Naive B cell (primary cell): ENCODE data around the gene STK35. TPM values are rescaled to one million over a fixed set of nuclear protein-coding genes. Genes with fewer than 3 reads are reported as not detected.

Experiments
- ATAC-seq, 2 donors: fragments of 150-1000 bp; cut with Tn5 transposase; 2 replicates each; pipeline ENCODE4 v1.10.0; 2021; ENCODE audit warnings: low read depth in 2 of 2, mild to moderate bottlenecking in 2 of 2, moderate library complexity in 2 of 2
- DNase-seq: peaks from one replicate; pipeline ENCODE4 v3.0.0; 2022
- H3K27ac Mint-ChIP-seq, 6 donors: one replicate each; pipeline ENCODE4 v1.8.0; 2020 to 2022; ENCODE audit warnings: mild to moderate bottlenecking in 6 of 6, mixed read lengths in 6 of 6, moderate library complexity in 5 of 6, inconsistent platforms in 2 of 6
- H3K27me3 Mint-ChIP-seq, 3 donors: one replicate each; pipeline ENCODE4 v1.8.0; 2021 to 2022; ENCODE audit warnings: mixed read lengths in 3 of 3, mild to moderate bottlenecking in 1 of 3
- H3K36me3 Mint-ChIP-seq, 2 donors: one replicate each; pipeline ENCODE4 v1.8.0; 2020 to 2022; ENCODE audit warnings: mixed read lengths in 2 of 2, inconsistent platforms in 1 of 2, mild to moderate bottlenecking in 1 of 2
- H3K4me1 Mint-ChIP-seq, 3 donors: one replicate each; pipeline ENCODE4 v1.8.0; 2020 to 2022; ENCODE audit warnings: mixed read lengths in 3 of 3, inconsistent platforms in 1 of 3, mild to moderate bottlenecking in 1 of 3, moderate library complexity in 1 of 3
- H3K4me3 Mint-ChIP-seq, 8 donors: one replicate each; pipeline ENCODE4 v1.8.0; 2020 to 2022; ENCODE audit warnings: mild to moderate bottlenecking in 8 of 8, mixed read lengths in 8 of 8, moderate library complexity in 8 of 8, inconsistent platforms in 2 of 8
- H3K9me3 Mint-ChIP-seq, 7 donors: one replicate each; pipeline ENCODE4 v1.8.0; 2020 to 2022; ENCODE audit warnings: mixed read lengths in 7 of 7, mild to moderate bottlenecking in 5 of 7, inconsistent platforms in 2 of 7, moderate library complexity in 1 of 7
- polyA plus RNA-seq, 6 donors: library from polyadenylated mRNA; unstranded; fragments of 300-500 nt; fragmentation: Illumina TruSeq; gene quantifications; one replicate each; pipeline ENCODE4 v1.2.3, GENCODE V29; 2021; ENCODE audit warnings: low read depth in 6 of 6

STK35 gene
- polyA plus RNA-seq, 6 donors from 2014 or later = 3.3 to 8.7 (median 5.7) TPM

GRCh38 chr20:2131366-2131765, 29.7 kb downstream of the STK35 start:
- no peaks in the 10 kb centered on the region for H3K27me3 Mint-ChIP-seq
- no peak overlapping the region for H3K4me3 Mint-ChIP-seq
- H3K27ac Mint-ChIP-seq = no peak overlapping the region
- ATAC-seq (no peak), DNase-seq (no peak)
- H3K4me1 Mint-ChIP-seq = peaks cover 41 to 54% (median 47%) of the 10 kb centered on the region in 3 donors
- peaks cover 5 to 9% of the 10 kb centered on the region in 2 donors for H3K36me3 Mint-ChIP-seq
- no peaks in the 10 kb centered on the region for H3K9me3 Mint-ChIP-seq

- peaks cover 46 to 51% (median 47%) of the 10 kb centered on the region in 3 donors for H3K4me1 Mint-ChIP-seq
- no peaks in the 10 kb centered on the region for H3K9me3 Mint-ChIP-seq
- DNase-seq (no peak), ATAC-seq (no peak)
- no peak overlapping the region for H3K27ac Mint-ChIP-seq
- H3K4me3 Mint-ChIP-seq = no peak overlapping the region
- peaks cover 5 to 9% of the 10 kb centered on the region in 2 donors for H3K36me3 Mint-ChIP-seq
- no peaks in the 10 kb centered on the region for H3K27me3 Mint-ChIP-seq
These were observed 30.9 kb downstream of the STK35 start for GRCh38 chr20:2132461-2132901.

GRCh38 chr20:2133318-2134183, 31.9 kb downstream of the STK35 start:
- ATAC-seq (no peak), DNase-seq (no peak)
- Mint-ChIP-seq H3K4me3 (no peak overlapping the region), H3K4me1 (peaks cover 38 to 46% (median 41%) of the 10 kb centered on the region in 3 donors), H3K27me3 (no peaks in the 10 kb centered on the region), H3K27ac (peak overlapping the region in 1 of 6 donors; percentile 64), H3K36me3 (peaks cover 5 to 9% of the 10 kb centered on the region in 2 donors), H3K9me3 (no peaks in the 10 kb centered on the region)

GRCh38 chr20:2135013-2135412, 33.4 kb downstream of the STK35 start:
- H3K27ac Mint-ChIP-seq = peak overlapping the region in 1 of 6 donors; percentile 38
- H3K9me3 Mint-ChIP-seq = no peaks in the 10 kb centered on the region
- no peak for DNase-seq
- ATAC-seq = no peak
- H3K4me3 Mint-ChIP-seq = no peak overlapping the region
- H3K27me3 Mint-ChIP-seq = no peaks in the 10 kb centered on the region
- H3K36me3 Mint-ChIP-seq = peaks cover 0 to under 1% of the 10 kb centered on the region in 2 donors
- H3K4me1 Mint-ChIP-seq = peaks cover 38 to 41% (median 39%) of the 10 kb centered on the region in 3 donors

- DNase-seq (no peak), ATAC-seq (no peak)
- H3K27me3 Mint-ChIP-seq = no peaks in the 10 kb centered on the region
- no peak overlapping the region for H3K4me3 Mint-ChIP-seq
- H3K27ac Mint-ChIP-seq = no peak overlapping the region
- peaks cover 34 to 38% (median 34%) of the 10 kb centered on the region in 3 donors for H3K4me1 Mint-ChIP-seq
- no peaks in the 10 kb centered on the region for H3K9me3 Mint-ChIP-seq
- H3K36me3 Mint-ChIP-seq = no peaks in the 10 kb centered on the region
These were observed 34.6 kb downstream of the STK35 start for GRCh38 chr20:2136275-2136674.

- Mint-ChIP-seq H3K36me3 (no peaks in the 10 kb centered on the region), H3K27ac (no peak overlapping the region), H3K4me3 (peak overlapping the region in 1 of 8 donors; percentile 11), H3K27me3 (no peaks in the 10 kb centered on the region), H3K9me3 (no peaks in the 10 kb centered on the region), H3K4me1 (peaks cover 27 to 29% (median 27%) of the 10 kb centered on the region in 3 donors)
- ATAC-seq (no peak), DNase-seq (no peak)
These were observed 36.0 kb downstream of the STK35 start for GRCh38 chr20:2137552-2138201.

GRCh38 chr20:2138396-2138795, 36.8 kb downstream of the STK35 start:
- peak overlapping the region in 1 of 6 donors; percentile 25 for H3K27ac Mint-ChIP-seq
- ATAC-seq (no peak), DNase-seq (no peak)
- no peaks in the 10 kb centered on the region for H3K36me3 Mint-ChIP-seq
- no peaks in the 10 kb centered on the region for H3K9me3 Mint-ChIP-seq
- peaks cover 20 to 23% (median 22%) of the 10 kb centered on the region in 3 donors for H3K4me1 Mint-ChIP-seq
- no peaks in the 10 kb centered on the region for H3K27me3 Mint-ChIP-seq
- peak overlapping the region in 1 of 8 donors; percentile 38 for H3K4me3 Mint-ChIP-seq

- ATAC-seq (no peak), DNase-seq (no peak)
- no peaks in the 10 kb centered on the region for H3K27me3 Mint-ChIP-seq
- H3K36me3 Mint-ChIP-seq = peaks cover 5 to 8% of the 10 kb centered on the region in 2 donors
- H3K9me3 Mint-ChIP-seq = no peaks in the 10 kb centered on the region
- peak overlapping the region in 1 of 6 donors; percentile 74 for H3K27ac Mint-ChIP-seq
- H3K4me1 Mint-ChIP-seq = peaks cover 15 to 29% (median 22%) of the 10 kb centered on the region in 3 donors
- H3K4me3 Mint-ChIP-seq = no peak overlapping the region
These were observed 37.6 kb downstream of the STK35 start for GRCh38 chr20:2139250-2139649.

- H3K4me1 Mint-ChIP-seq = peaks cover 15 to 29% (median 18%) of the 10 kb centered on the region in 3 donors
- no peak for ATAC-seq
- peak overlapping the region in 1 of 6 donors; percentile 74 for H3K27ac Mint-ChIP-seq
- no peaks in the 10 kb centered on the region for H3K9me3 Mint-ChIP-seq
- peaks cover 5 to 10% of the 10 kb centered on the region in 2 donors for H3K36me3 Mint-ChIP-seq
- DNase-seq = no peak
- H3K4me3 Mint-ChIP-seq = no peak overlapping the region
- H3K27me3 Mint-ChIP-seq = no peaks in the 10 kb centered on the region
These were observed 38.1 kb downstream of the STK35 start for GRCh38 chr20:2139736-2140135.

- Mint-ChIP-seq H3K36me3 (peaks cover 8 to 14% of the 10 kb centered on the region in 2 donors), H3K4me1 (peaks cover 15 to 25% (median 16%) of the 10 kb centered on the region in 3 donors), H3K27ac (peak overlapping the region in 2 of 6 donors; percentile 53 to 78), H3K4me3 (no peak overlapping the region), H3K27me3 (no peaks in the 10 kb centered on the region), H3K9me3 (no peaks in the 10 kb centered on the region)
- ATAC-seq (no peak), DNase-seq (no peak)
These were observed 38.9 kb downstream of the STK35 start for GRCh38 chr20:2140561-2140960.

- H3K4me1 Mint-ChIP-seq = peaks cover 13 to 24% (median 16%) of the 10 kb centered on the region in 3 donors
- H3K36me3 Mint-ChIP-seq = peaks cover 10 to 22% of the 10 kb centered on the region in 2 donors
- H3K4me3 Mint-ChIP-seq = no peak overlapping the region
- no peak for ATAC-seq
- DNase-seq = no peak
- H3K27me3 Mint-ChIP-seq = no peaks in the 10 kb centered on the region
- H3K9me3 Mint-ChIP-seq = no peaks in the 10 kb centered on the region
- H3K27ac Mint-ChIP-seq = no peak overlapping the region
These were observed 40.3 kb downstream of the STK35 start for GRCh38 chr20:2141600-2142575.

- peaks cover 10 to 22% of the 10 kb centered on the region in 2 donors for H3K36me3 Mint-ChIP-seq
- H3K4me1 Mint-ChIP-seq = peaks cover 8 to 20% (median 20%) of the 10 kb centered on the region in 3 donors
- H3K27ac Mint-ChIP-seq = peak overlapping the region in 1 of 6 donors; percentile 37
- no peaks in the 10 kb centered on the region for H3K27me3 Mint-ChIP-seq
- DNase-seq = no peak
- no peak for ATAC-seq
- H3K9me3 Mint-ChIP-seq = no peaks in the 10 kb centered on the region
- H3K4me3 Mint-ChIP-seq = no peak overlapping the region
These were observed 41.0 kb downstream of the STK35 start for GRCh38 chr20:2142649-2143048.

GRCh38 chr20:2143594-2143993, 42.0 kb downstream of the STK35 start:
- Mint-ChIP-seq H3K27me3 (no peaks in the 10 kb centered on the region), H3K36me3 (peaks cover 10 to 22% of the 10 kb centered on the region in 2 donors), H3K4me3 (no peak overlapping the region), H3K27ac (peak overlapping the region in 1 of 6 donors; percentile 84), H3K4me1 (peaks cover 8 to 25% (median 20%) of the 10 kb centered on the region in 3 donors), H3K9me3 (no peaks in the 10 kb centered on the region)
- no peak for ATAC-seq
- DNase-seq = no peak
